ENCODE measurements around the gene EIF2B4. TPM values are rescaled to one million over a fixed set of nuclear protein-coding genes. Genes with fewer than 3 reads are reported as not detected.

The EIF2B4 gene
- total and polyA plus RNA-seq, 2 donors: 30.5 to 56.0 TPM

Other genes with a start within 250 kb of the EIF2B4 start
- 0.09 TPM for gene ABHD1, start 246.5 kb downstream of the EIF2B4 start, total RNA-seq
- gene ABHD1, start 246.5 kb downstream of the EIF2B4 start, polyA plus RNA-seq: 0.27 TPM
- 41.3 TPM for gene PREB, start 235.7 kb downstream of the EIF2B4 start, total RNA-seq
- 56.9 TPM for gene PREB, start 235.7 kb downstream of the EIF2B4 start, polyA plus RNA-seq
- not detected for gene PRR30, start 230.9 kb downstream of the EIF2B4 start, total RNA-seq
- not detected for gene PRR30, start 230.9 kb downstream of the EIF2B4 start, polyA plus RNA-seq
- gene TCF23, start 221.3 kb downstream of the EIF2B4 start, total RNA-seq: 0.14 TPM
- 0.05 TPM for gene TCF23, start 221.3 kb downstream of the EIF2B4 start, polyA plus RNA-seq
- 109 TPM for gene ATRAID, start 158.3 kb downstream of the EIF2B4 start, total RNA-seq
- gene ATRAID, start 158.3 kb downstream of the EIF2B4 start, polyA plus RNA-seq: 125 TPM
- gene SLC5A6, start 158.1 kb downstream of the EIF2B4 start, total RNA-seq: 15.8 TPM
- 24.3 TPM for gene SLC5A6, start 158.1 kb downstream of the EIF2B4 start, polyA plus RNA-seq
- 14.8 TPM for gene CAD, start 153.0 kb downstream of the EIF2B4 start, total RNA-seq
- 18.6 TPM for gene CAD, start 153.0 kb downstream of the EIF2B4 start, polyA plus RNA-seq
- gene SLC30A3, start 107.3 kb downstream of the EIF2B4 start, total RNA-seq: 0.05 TPM
- gene SLC30A3, start 107.3 kb downstream of the EIF2B4 start, polyA plus RNA-seq: 0.18 TPM
- not detected for gene DNAJC5G, start 94.9 kb downstream of the EIF2B4 start, total RNA-seq
- 0.02 TPM for gene DNAJC5G, start 94.9 kb downstream of the EIF2B4 start, polyA plus RNA-seq
- 0.14 TPM for gene TRIM54, start 87.9 kb downstream of the EIF2B4 start, total RNA-seq
- 0.52 TPM for gene TRIM54, start 87.9 kb downstream of the EIF2B4 start, polyA plus RNA-seq
- gene UCN, start 61.9 kb downstream of the EIF2B4 start, total RNA-seq: 1.0 TPM
- 8.1 TPM for gene UCN, start 61.9 kb downstream of the EIF2B4 start, polyA plus RNA-seq
- gene MPV17, start 47.2 kb downstream of the EIF2B4 start, total RNA-seq: 51.1 TPM
- gene MPV17, start 47.2 kb downstream of the EIF2B4 start, polyA plus RNA-seq: 94.1 TPM
- 31.1 TPM for gene GTF3C2, start 13.6 kb downstream of the EIF2B4 start, total RNA-seq
- gene GTF3C2, start 13.6 kb downstream of the EIF2B4 start, polyA plus RNA-seq: 39.9 TPM
- 83.6 TPM for gene SNX17, start 278 bp upstream of the EIF2B4 start, total RNA-seq
- 77.8 TPM for gene SNX17, start 278 bp upstream of the EIF2B4 start, polyA plus RNA-seq
- 9.3 TPM for gene ZNF513, start 10.4 kb upstream of the EIF2B4 start, total RNA-seq
- gene ZNF513, start 10.4 kb upstream of the EIF2B4 start, polyA plus RNA-seq: 30.7 TPM
- gene PPM1G, start 39.3 kb upstream of the EIF2B4 start, total RNA-seq: 68.6 TPM
- 50.4 TPM for gene PPM1G, start 39.3 kb upstream of the EIF2B4 start, polyA plus RNA-seq
- 43.9 TPM for gene NRBP1, start 58.3 kb upstream of the EIF2B4 start, total RNA-seq
- gene NRBP1, start 58.3 kb upstream of the EIF2B4 start, polyA plus RNA-seq: 56.4 TPM
- gene KRTCAP3, start 72.0 kb upstream of the EIF2B4 start, total RNA-seq: 1.6 TPM
- 13.9 TPM for gene KRTCAP3, start 72.0 kb upstream of the EIF2B4 start, polyA plus RNA-seq
- 7.6 TPM for gene IFT172, start 119.4 kb upstream of the EIF2B4 start, total RNA-seq
- gene IFT172, start 119.4 kb upstream of the EIF2B4 start, polyA plus RNA-seq: 34.2 TPM
- 0.85 TPM for gene FNDC4, start 124.9 kb upstream of the EIF2B4 start, total RNA-seq
- gene FNDC4, start 124.9 kb upstream of the EIF2B4 start, polyA plus RNA-seq: 4.3 TPM
- gene GCKR, start 126.5 kb upstream of the EIF2B4 start, total RNA-seq: not detected
- 0.18 TPM for gene GCKR, start 126.5 kb upstream of the EIF2B4 start, polyA plus RNA-seq
- gene ZNF512, start 212.7 kb upstream of the EIF2B4 start, total RNA-seq: 41.6 TPM
- 33.6 TPM for gene ZNF512, start 212.7 kb upstream of the EIF2B4 start, polyA plus RNA-seq

Measured in thymus (tissue), 2 donors.